Psoas muscle (tissue), 8 donors: ENCODE data around the gene ATOH8. TPM values are rescaled to one million over a fixed set of nuclear protein-coding genes. Genes with fewer than 3 reads are reported as not detected.

Experiments
- ATAC-seq, 4 donors: fragments of 200-7000 bp; cut with Tn5 transposase; one replicate each; pipeline ENCODE4 v1.9.1; 2020; ENCODE audit warnings: moderate library complexity in 3 of 4, mild to moderate bottlenecking in 2 of 4
- DNase-seq, 2 donors: peaks; one replicate each; pipeline ENCODE4 v3.0.0-alpha.2; 2020
- H3K27ac ChIP-seq: fragments of 200-600 bp; one replicate; pipeline ENCODE4 v1.8.0; 2022
- H3K27me3 ChIP-seq, 3 donors: fragments of 200-600 bp in 1 of 3; one replicate each; pipeline versions ENCODE4 v1.6.1 to v1.8.0; 2013 to 2022; ENCODE audit warnings: low read length in 2 of 3, mild to moderate bottlenecking in 2 of 3, moderate library complexity in 1 of 3; ENCODE audit not compliant: insufficient read depth in 3 of 3
- H3K36me3 ChIP-seq, 2 donors: fragments of 200-600 bp in 1 of 2; one replicate each; pipeline versions ENCODE4 v1.6.1 to v1.8.0; 2013 to 2022; ENCODE audit warnings: low read depth in 1 of 2, mild to moderate bottlenecking in 1 of 2, moderate library complexity in 1 of 2; ENCODE audit not compliant: insufficient read depth in 1 of 2
- H3K4me1 ChIP-seq: fragments of 200-600 bp; one replicate; pipeline ENCODE4 v1.8.0; 2022
- H3K4me3 ChIP-seq: fragments of 200-600 bp; one replicate; pipeline ENCODE4 v1.8.0; 2022; ENCODE audit warnings: mild to moderate bottlenecking
- H3K9me3 ChIP-seq: fragments of 200-600 bp; one replicate; pipeline ENCODE4 v1.8.0; 2022
- WGBS, 3 donors: extraction: QIAGEN DNeasy Blood & Tissue Kit; methylation state at CpG; one replicate each; pipeline versions ENCODE4 v1.1.6 to v1.1.7; 2013; 5-methylcytosine and 5-hydroxymethylcytosine counted together
- intact Hi-C, 2 donors: fragments of 100-400 bp; cut with DNase I; formaldehyde crosslinking; loops; one replicate each; pipeline versions ENCODE4 v1.11.0 to v1.14.2; 2022
- polyA plus RNA-seq, 3 donors: library from polyadenylated mRNA; stranded (reverse); fragments of 200-250 nt; gene quantifications; one replicate each; pipeline ENCODE4 v1.2.3, GENCODE V29; 2013
- total RNA-seq, 4 donors: library from RNA; stranded (reverse); fragmentation: NEBNext Ultra II Directional in 2 of 4; extraction: Animal tissue kit (Norgen Biotek cat#: 25700) in 2 of 4; gene quantifications; one replicate each; pipeline versions ENCODE4 v1.2.1 to v1.2.4, GENCODE V29; 2021 to 2023
- TF ChIP-seq, protein P1 (sequence below): fragments of 200-600 bp; IDR thresholded peaks from one replicate; pipeline ENCODE4 v1.8.0; 2022; ENCODE audit warnings: antibody characterized with exemption
- donor health status: healthy with polysubstance abuse.
- donor health status: DM: no; HTN: no; CAD: no; lungs with moderate emphysema.
- donor health status: Bipolar disorder and iron deficiency.
- donor health status: healthy.
- donor health status: DM: yes; HTN: yes; CAD: no.
- donor health status: DM: no; HTN: no; CAD: no.
- donor health status: DM: no; HTN: no; CAD: no.
- donor health status: DM: yes; HTN: yes; CAD: no.

Gene ATOH8
- total and polyA plus RNA-seq, 7 donors = 22.0 to 82.1 (median 59.4) TPM

DNA sequence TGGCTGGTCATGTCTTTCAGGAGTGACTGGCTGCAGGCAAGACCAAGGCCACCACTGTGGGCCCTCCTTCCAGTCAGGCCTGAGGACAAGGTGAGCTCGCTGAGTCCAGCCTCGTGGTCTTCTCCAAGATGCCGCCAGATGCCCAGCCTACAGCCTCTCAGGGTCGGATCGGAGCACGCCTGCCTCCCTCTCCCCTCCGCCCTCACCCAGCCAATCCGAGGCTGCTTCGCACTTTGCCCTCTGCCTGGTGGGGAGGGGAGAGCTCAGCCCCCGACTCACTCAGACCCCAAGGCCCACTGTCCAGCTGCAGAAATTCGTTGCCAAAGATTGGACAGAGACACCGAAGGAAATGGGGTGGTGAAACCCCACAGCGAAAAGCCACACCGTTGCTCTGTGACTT, 33.1 kb downstream of the ATOH8 start:
- intact Hi-C loops = no loop called here
- TF ChIP-seq, protein P1, sequence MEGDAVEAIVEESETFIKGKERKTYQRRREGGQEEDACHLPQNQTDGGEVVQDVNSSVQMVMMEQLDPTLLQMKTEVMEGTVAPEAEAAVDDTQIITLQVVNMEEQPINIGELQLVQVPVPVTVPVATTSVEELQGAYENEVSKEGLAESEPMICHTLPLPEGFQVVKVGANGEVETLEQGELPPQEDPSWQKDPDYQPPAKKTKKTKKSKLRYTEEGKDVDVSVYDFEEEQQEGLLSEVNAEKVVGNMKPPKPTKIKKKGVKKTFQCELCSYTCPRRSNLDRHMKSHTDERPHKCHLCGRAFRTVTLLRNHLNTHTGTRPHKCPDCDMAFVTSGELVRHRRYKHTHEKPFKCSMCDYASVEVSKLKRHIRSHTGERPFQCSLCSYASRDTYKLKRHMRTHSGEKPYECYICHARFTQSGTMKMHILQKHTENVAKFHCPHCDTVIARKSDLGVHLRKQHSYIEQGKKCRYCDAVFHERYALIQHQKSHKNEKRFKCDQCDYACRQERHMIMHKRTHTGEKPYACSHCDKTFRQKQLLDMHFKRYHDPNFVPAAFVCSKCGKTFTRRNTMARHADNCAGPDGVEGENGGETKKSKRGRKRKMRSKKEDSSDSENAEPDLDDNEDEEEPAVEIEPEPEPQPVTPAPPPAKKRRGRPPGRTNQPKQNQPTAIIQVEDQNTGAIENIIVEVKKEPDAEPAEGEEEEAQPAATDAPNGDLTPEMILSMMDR = no peak
- no peaks in the 10 kb centered on the region for H3K27me3 ChIP-seq
- H3K9me3 ChIP-seq = no peaks in the 10 kb centered on the region
- DNase-seq (no peak), ATAC-seq (no peak)
- H3K4me3 ChIP-seq = no peak overlapping the region
- peaks cover 0 to 20% of the 10 kb centered on the region in 2 donors for H3K36me3 ChIP-seq
- H3K27ac ChIP-seq = no peak overlapping the region
- 94 to 96% (median 94%) methylated on average over 13 to 14 of the region's 14 CpGs for WGBS, 3 donors
- H3K4me1 ChIP-seq = peaks cover 20% of the 10 kb centered on the region

DNA sequence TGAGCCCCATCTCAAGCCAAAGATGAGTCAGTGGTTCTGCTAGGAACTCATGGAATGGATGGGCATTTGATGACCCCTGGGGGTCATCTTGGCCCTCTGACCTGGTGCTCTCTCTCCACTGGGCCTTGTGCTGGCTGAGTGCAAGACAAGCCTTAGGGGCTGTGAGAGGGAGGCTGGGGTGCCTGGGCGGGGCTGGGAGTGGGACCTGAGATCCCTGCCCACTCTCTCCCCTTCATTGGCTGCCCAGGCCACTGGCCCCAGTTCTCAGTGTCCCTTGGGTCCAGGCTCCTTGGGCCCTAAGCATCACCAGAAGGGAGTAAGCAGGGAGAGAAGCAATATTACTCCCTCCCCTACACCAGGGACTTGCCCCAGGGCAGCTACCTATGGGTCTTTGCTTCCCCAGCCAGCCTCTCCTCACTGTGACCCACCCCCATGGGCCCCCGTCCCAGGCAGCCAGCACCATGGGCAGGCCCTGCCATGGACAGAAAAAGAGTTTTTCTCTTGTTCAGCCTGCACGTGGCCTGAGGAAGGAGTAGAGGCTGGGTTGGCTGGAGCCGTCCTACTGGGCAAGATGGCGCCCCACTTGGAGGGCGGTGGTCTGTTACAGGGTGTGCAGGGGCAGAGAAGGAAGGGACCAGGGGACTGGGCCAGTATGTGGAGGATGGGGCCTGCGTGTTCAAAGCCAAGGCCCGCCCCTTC, 33.6 kb downstream of the ATOH8 start:
- intact Hi-C loops = no loop called here
- H3K36me3 ChIP-seq = peaks cover 0 to 19% of the 10 kb centered on the region in 2 donors
- H3K4me1 ChIP-seq = peaks cover 26% of the 10 kb centered on the region
- WGBS, 3 donors = 91 to 96% (median 93%) methylated on average over 8 of the region's 8 CpGs
- no peaks in the 10 kb centered on the region for H3K9me3 ChIP-seq
- H3K27ac ChIP-seq = no peak overlapping the region
- H3K4me3 ChIP-seq = no peak overlapping the region
- no peaks in the 10 kb centered on the region for H3K27me3 ChIP-seq
- no peak for ATAC-seq
- no peak for DNase-seq
- TF ChIP-seq, protein P1 = no peak

DNA sequence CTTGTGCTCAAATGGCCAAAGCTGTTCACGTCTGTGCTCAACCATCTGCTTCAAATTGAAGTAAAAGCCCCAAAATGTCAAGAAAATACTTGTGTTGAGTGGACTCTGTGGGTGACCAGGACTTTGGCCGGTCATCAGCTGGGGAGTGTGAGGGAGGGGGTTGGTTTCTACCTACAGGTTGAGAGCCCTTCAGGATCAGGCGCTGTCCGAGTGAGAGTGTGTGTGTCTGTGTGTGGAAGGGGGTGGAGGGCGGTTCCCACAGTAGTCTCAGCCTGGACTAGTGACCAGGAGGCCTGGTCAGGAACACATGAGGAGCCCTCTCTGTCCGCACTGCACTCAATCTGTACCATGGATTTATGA, 34.2 kb downstream of the ATOH8 start:
- Histone ChIP-seq H3K4me3 (no peak overlapping the region), H3K9me3 (no peaks in the 10 kb centered on the region), H3K27ac (no peak overlapping the region), H3K4me1 (peaks cover 31% of the 10 kb centered on the region), H3K27me3 (no peaks in the 10 kb centered on the region), H3K36me3 (peaks cover 0 to 14% of the 10 kb centered on the region in 2 donors)
- intact Hi-C loops = no loop called here
- 96 to 97% (median 97%) methylated on average over 6 of the region's 6 CpGs for WGBS, 3 donors
- DNase-seq (no peak), ATAC-seq (no peak)
- TF ChIP-seq, protein P1 = no peak

DNA sequence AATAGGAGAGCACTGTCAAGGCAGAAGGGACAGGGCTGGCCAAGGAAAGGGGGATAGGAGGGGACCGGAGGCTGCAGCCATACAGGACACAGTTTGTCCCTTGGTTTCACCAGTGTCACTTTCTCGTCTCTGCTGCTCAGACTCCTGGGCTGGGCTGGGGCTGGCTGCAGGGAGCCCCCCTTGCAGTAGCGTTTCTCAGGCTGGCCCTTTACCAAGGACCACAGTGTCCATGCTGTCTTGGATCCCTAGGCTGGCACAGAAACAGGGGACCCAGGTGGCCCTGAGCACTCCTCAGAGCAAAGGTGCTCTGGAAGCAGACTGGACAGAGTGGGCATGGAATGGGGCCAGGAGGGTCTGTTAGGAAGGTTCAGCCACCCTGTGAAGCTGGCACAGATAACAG, 34.8 kb downstream of the ATOH8 start:
- Histone ChIP-seq H3K4me1 (peaks cover 32% of the 10 kb centered on the region), H3K27me3 (no peaks in the 10 kb centered on the region), H3K9me3 (no peaks in the 10 kb centered on the region), H3K27ac (no peak overlapping the region), H3K4me3 (no peak overlapping the region), H3K36me3 (peaks cover 0 to 13% of the 10 kb centered on the region in 2 donors)
- ATAC-seq = no peak
- TF ChIP-seq, protein P1 = no peak
- 80 to 89% (median 81%) methylated on average over 3 of the region's 3 CpGs for WGBS, 3 donors
- intact Hi-C loops = no loop called here
- DNase-seq = peak in 1 of 2 donors; percentile 45

DNA sequence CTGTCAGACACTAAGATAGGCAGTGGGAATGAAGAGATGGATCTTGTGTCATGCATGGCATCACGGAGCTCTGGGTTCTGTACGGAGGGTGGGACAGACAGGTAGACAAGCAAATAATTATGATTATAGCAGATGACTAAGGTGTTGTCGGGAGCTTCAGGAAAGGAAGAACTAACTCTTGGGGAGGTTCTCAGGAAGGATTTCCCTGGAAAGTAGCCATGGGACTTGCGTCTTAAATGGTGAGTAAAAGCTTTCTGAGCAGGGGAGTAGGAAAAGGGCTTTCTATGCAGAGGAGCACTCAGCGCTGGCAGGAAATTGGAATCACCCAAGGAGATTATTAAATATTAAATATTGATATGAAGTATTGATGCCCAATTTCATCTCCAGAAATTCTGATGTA, 35.5 kb downstream of the ATOH8 start:
- Histone ChIP-seq H3K27me3 (no peaks in the 10 kb centered on the region), H3K4me3 (no peak overlapping the region), H3K4me1 (peaks cover 32% of the 10 kb centered on the region), H3K36me3 (peaks cover 0 to 13% of the 10 kb centered on the region in 2 donors), H3K9me3 (no peaks in the 10 kb centered on the region), H3K27ac (no peak overlapping the region)
- DNase-seq (peak in 1 of 2 donors; percentile 15), ATAC-seq (no peak)
- WGBS, 3 donors = 84 to 91% (median 86%) methylated on average over 5 of the region's 5 CpGs
- TF ChIP-seq, protein P1 = no peak
- intact Hi-C loops = no loop called here
